ENCODE results near the gene LRP1B.

- TF ChIP-seq, protein P1, sequence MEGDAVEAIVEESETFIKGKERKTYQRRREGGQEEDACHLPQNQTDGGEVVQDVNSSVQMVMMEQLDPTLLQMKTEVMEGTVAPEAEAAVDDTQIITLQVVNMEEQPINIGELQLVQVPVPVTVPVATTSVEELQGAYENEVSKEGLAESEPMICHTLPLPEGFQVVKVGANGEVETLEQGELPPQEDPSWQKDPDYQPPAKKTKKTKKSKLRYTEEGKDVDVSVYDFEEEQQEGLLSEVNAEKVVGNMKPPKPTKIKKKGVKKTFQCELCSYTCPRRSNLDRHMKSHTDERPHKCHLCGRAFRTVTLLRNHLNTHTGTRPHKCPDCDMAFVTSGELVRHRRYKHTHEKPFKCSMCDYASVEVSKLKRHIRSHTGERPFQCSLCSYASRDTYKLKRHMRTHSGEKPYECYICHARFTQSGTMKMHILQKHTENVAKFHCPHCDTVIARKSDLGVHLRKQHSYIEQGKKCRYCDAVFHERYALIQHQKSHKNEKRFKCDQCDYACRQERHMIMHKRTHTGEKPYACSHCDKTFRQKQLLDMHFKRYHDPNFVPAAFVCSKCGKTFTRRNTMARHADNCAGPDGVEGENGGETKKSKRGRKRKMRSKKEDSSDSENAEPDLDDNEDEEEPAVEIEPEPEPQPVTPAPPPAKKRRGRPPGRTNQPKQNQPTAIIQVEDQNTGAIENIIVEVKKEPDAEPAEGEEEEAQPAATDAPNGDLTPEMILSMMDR (conservative IDR thresholded peaks at IDR 0.05 in 1 of 2, IDR thresholded peaks at IDR 0.05 in 1 of 2; ENCODE audit: extremely low read depth in 1 of 2, insufficient read depth in 1 of 2, low read depth in 1 of 2, low read length in 2 of 2) = no peak
- TF ChIP-seq EZH2 (IDR thresholded peaks at IDR 0.05; ENCODE audit: borderline replicate concordance, low read length) = no peak
Observed at GRCh38 chr2:141506135-141506534, 624.7 kb downstream of the LRP1B start.
